DND-41 (cell line): ENCODE measurements around the gene FYB1.

ENCODE experiments used
- ATAC-seq: fragments of 200-7000 bp; cut with Tn5 transposase; 3 replicates; pipeline ENCODE4 v1.9.1; 2021; ENCODE audit warnings: low read depth; ENCODE audit not compliant: insufficient read depth
- DNase-seq: peaks from one replicate; pipeline ENCODE4 v3.0.0-alpha.2; 2020
- H2AFZ ChIP-seq: 2 replicates; pipeline ENCODE4 v1.6.0; 2012; ENCODE audit warnings: low read depth, low read length
- H3K27ac ChIP-seq: 2 replicates; pipeline ENCODE4 v1.5.1; 2012; ENCODE audit warnings: low read length, inconsistent platforms
- H3K27me3 ChIP-seq: fragments of 200-600 bp; sonication (generic); 2 replicates; pipeline ENCODE4 v1.6.0; 2012; ENCODE audit warnings: low read length, mild to moderate bottlenecking, inconsistent platforms; ENCODE audit not compliant: insufficient read depth, poor library complexity
- H3K36me3 ChIP-seq: 2 replicates; pipeline ENCODE4 v1.5.1; 2012; ENCODE audit warnings: low read length, inconsistent platforms; ENCODE audit not compliant: insufficient read depth
- H3K4me1 ChIP-seq: 2 replicates; pipeline ENCODE4 v1.5.1; 2012; ENCODE audit warnings: mild to moderate bottlenecking, low read length; ENCODE audit not compliant: insufficient read depth
- H3K4me2 ChIP-seq: 2 replicates; pipeline ENCODE4 v1.6.0; 2012; ENCODE audit warnings: mild to moderate bottlenecking, moderate library complexity, low read length, inconsistent platforms; ENCODE audit not compliant: insufficient read depth
- H3K4me3 ChIP-seq, 2 experiments: fragments of 200-600 bp in 1 of 2; shearing (Covaris generic) in 1 of 2; 2 replicates each; pipeline ENCODE4 v1.5.1; 2012 to 2016; ENCODE audit warnings: inconsistent platforms in 2 of 2, low read length in 2 of 2, mild to moderate bottlenecking in 2 of 2, low read depth in 1 of 2, moderate library complexity in 1 of 2
- H3K79me2 ChIP-seq: 2 replicates; pipeline ENCODE4 v1.6.0; 2012; ENCODE audit warnings: low read length, inconsistent platforms; ENCODE audit not compliant: insufficient read depth
- H3K9ac ChIP-seq: 2 replicates; pipeline ENCODE4 v1.6.0; 2012; ENCODE audit warnings: low read depth, mild to moderate bottlenecking, inconsistent platforms, low read length, moderate library complexity
- H3K9me3 ChIP-seq: 2 replicates; pipeline ENCODE4 v1.5.1; 2012; ENCODE audit warnings: low read length, moderate library complexity, mild to moderate bottlenecking, inconsistent platforms; ENCODE audit not compliant: insufficient read depth, severe bottlenecking
- H4K20me1 ChIP-seq: 2 replicates; pipeline ENCODE4 v1.6.0; 2012; ENCODE audit warnings: low read length; ENCODE audit not compliant: insufficient read depth
- CTCF ChIP-seq: IDR thresholded peaks from 2 replicates; pipeline ENCODE4 v1.5.1; 2012; ENCODE audit warnings: borderline replicate concordance, low read length, moderate library complexity, mild to moderate bottlenecking; ENCODE audit not compliant: poor library complexity, severe bottlenecking; ENCODE audit errors: extremely low read depth
- EZH2 ChIP-seq: IDR thresholded peaks from 3 replicates; pipeline ENCODE4 v1.6.1; 2012; ENCODE audit warnings: borderline replicate concordance, low read depth, mild to moderate bottlenecking, moderate library complexity, low read length, inconsistent platforms; ENCODE audit not compliant: severe bottlenecking

FYB1 gene

DNA sequence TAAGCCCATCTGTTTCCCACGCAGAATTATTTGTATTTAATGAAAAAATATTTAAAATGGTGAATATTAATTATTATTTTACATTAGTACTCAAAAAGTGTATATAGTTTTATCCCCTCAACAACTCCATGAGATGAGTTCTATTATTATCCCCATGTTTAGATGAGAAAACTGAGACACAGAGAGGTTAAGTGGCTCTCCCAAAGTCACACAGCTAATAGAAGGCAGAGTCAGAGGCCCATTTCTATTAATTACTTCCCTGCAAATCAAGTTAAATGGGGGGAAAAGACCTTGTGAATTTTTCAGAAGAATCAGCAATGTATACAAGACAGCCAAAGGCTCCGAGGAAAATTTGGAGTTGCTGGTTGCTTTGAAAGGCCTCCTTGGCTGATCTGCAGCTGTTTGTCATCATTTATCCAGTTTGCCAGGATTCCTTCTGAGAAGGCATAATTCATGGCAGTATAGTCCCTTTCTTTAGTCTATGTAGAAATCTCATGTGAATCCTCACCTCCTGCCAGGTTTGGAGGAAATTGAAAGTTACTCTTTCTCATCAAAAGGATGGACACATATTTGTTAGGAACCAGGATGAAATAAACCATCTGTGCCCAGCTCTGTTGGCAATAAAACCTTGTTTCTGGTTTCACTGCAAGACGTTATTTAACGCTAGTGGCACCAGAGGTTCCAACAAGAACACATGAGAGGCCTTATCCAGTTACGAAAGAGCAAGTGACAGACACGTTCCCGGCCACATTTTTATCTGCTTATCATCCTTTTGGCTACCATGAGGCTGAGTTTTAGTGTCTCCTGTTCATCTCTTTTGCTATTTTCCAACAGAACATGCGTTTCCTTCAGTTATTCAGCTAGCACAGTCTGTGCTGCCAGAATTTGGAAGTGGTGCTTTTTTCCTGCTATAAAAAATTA lies 621 bp downstream of the FYB1 start:
- Histone ChIP-seq H3K4me1 (peaks cover 35% of the 10 kb centered on the region), H3K27me3 (no peaks in the 10 kb centered on the region)

DNA sequence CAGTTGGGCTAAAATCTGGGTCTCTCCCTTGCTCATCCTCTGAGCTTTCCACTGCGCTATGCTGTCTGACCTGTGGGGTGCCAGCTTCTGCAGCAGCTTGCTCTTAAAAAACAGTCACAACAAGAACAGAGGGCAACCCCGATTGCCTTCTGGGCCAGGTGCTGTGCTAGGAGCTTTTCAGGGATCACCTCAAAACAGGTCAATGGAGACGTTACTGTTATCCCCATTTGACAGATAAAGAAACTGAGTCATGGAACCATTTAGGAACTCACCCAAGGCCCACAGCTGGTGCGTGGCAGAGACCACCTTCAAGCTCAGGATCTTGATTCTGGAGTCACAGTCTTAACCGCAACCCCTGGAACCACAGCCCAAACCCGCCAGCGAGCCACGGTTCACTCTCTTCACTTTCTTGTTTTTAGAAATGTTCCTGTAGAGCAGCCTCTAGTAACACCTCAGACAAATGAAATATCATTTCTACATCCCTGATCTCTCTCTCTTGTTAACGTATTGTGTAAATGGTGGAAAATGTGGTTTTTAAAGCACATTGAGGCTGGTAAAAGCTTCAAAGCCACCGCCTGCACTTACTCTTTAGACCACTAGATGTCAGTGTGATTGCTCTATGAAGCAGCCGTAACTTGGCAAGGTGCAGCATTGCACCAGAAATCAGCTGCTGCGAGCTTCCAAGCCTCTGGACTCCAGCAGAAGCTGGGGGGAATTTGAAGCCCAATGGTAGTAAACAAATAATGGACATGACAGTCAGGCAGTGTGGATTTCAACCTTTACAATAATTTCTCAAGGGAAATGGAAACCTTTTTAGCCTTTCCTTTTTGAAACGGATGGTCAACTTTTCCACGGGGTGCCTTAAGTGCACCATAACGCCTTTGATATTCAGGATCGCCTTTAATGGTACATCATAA lies 1.7 kb downstream of the FYB1 start:
- peak; percentile 82 for DNase-seq
- H3K36me3 ChIP-seq, result no peaks in the 10 kb centered on the region
- H3K79me2 ChIP-seq, result no peaks in the 10 kb centered on the region
- no peaks in the 10 kb centered on the region for H3K9me3 ChIP-seq
- no peaks in the 10 kb centered on the region for H4K20me1 ChIP-seq
- no peaks in the 10 kb centered on the region for H3K27me3 ChIP-seq
- peak overlapping the region; percentile 30; the same call in 1 of the 2 replicates for H3K4me2 ChIP-seq
- TF ChIP-seq EZH2, result no peak
- TF ChIP-seq CTCF, result peak; percentile 100
- ATAC-seq, result peak; percentile 85
- no peak overlapping the region for H3K9ac ChIP-seq
- H3K4me3 ChIP-seq, result no peak overlapping the region
- peaks cover 44% of the 10 kb centered on the region for H3K4me1 ChIP-seq
- peak overlapping the region; percentile 62 for H2AFZ ChIP-seq
- H3K27ac ChIP-seq, result peak overlapping the region; percentile 71

More for the DNA sequence above, 621 bp downstream of the FYB1 start:
- H3K9me3 ChIP-seq, result no peaks in the 10 kb centered on the region
- no peaks in the 10 kb centered on the region for H4K20me1 ChIP-seq
- H3K4me3 ChIP-seq, result no peak overlapping the region
- no peak overlapping the region for H3K4me2 ChIP-seq
- TF ChIP-seq EZH2, result no peak
- no peak for TF ChIP-seq CTCF
- H3K9ac ChIP-seq, result no peak overlapping the region
- no peaks in the 10 kb centered on the region for H3K36me3 ChIP-seq
- no peak overlapping the region for H3K27ac ChIP-seq
- ATAC-seq, result no peak
- no peaks in the 10 kb centered on the region for H3K79me2 ChIP-seq
- no peak overlapping the region for H2AFZ ChIP-seq
- no peak for DNase-seq

GRCh38 chr5:39216631-39217030 lies 2.7 kb downstream of the FYB1 start:
- Histone ChIP-seq H3K27ac (0 out of 2 replicates have a peak overlapping the region, but pooled peaks have one; percentile 3), H2AFZ (no peak overlapping the region), H3K4me2 (no peak overlapping the region), H4K20me1 (no peaks in the 10 kb centered on the region), H3K9me3 (no peaks in the 10 kb centered on the region), H3K36me3 (no peaks in the 10 kb centered on the region), H3K27me3 (no peaks in the 10 kb centered on the region), H3K4me1 (peaks cover 54% of the 10 kb centered on the region), H3K4me3 (no peak overlapping the region), H3K9ac (no peak overlapping the region), H3K79me2 (no peaks in the 10 kb centered on the region)
- no peak for DNase-seq
- ATAC-seq, result no peak
- TF ChIP-seq EZH2 (no peak), CTCF (no peak)
